Nephron progenitor cell (in vitro differentiated cells): ENCODE measurements around the gene WASF2.
A peak's percentile ranks its signal among the peaks of the same experiment; 100 is the strongest.

Source experiments
- DNase-seq: peaks from one replicate; pipeline ENCODE4 v3.0.0; 2021
- H3K27ac Mint-ChIP-seq: 2 replicates; pipeline ENCODE4 v1.8.0; 2021; ENCODE audit warnings: mild to moderate bottlenecking, moderate library complexity, mixed read lengths
- H3K27me3 Mint-ChIP-seq: 2 replicates; pipeline ENCODE4 v1.8.0; 2021; ENCODE audit warnings: mild to moderate bottlenecking, low read depth, mixed read lengths; ENCODE audit not compliant: poor library complexity
- H3K36me3 Mint-ChIP-seq: 2 replicates; pipeline ENCODE4 v1.8.0; 2021; ENCODE audit warnings: low read depth, mixed read lengths
- H3K4me1 Mint-ChIP-seq: 2 replicates; pipeline ENCODE4 v1.8.0; 2021; ENCODE audit warnings: mixed read lengths
- H3K4me3 Mint-ChIP-seq: 2 replicates; pipeline ENCODE4 v1.8.0; 2021; ENCODE audit warnings: mild to moderate bottlenecking, moderate library complexity, mixed read lengths
- H3K9me3 Mint-ChIP-seq: 2 replicates; pipeline ENCODE4 v1.8.0; 2021; ENCODE audit warnings: mild to moderate bottlenecking, moderate library complexity, mixed read lengths
- TF ChIP-seq, protein P1 (sequence below): fragments of 200-600 bp; sonication (generic); IDR thresholded peaks from 2 replicates; pipeline ENCODE4 v1.5.0; 2021; ENCODE audit warnings: antibody characterized with exemption

WASF2 gene

DNA sequence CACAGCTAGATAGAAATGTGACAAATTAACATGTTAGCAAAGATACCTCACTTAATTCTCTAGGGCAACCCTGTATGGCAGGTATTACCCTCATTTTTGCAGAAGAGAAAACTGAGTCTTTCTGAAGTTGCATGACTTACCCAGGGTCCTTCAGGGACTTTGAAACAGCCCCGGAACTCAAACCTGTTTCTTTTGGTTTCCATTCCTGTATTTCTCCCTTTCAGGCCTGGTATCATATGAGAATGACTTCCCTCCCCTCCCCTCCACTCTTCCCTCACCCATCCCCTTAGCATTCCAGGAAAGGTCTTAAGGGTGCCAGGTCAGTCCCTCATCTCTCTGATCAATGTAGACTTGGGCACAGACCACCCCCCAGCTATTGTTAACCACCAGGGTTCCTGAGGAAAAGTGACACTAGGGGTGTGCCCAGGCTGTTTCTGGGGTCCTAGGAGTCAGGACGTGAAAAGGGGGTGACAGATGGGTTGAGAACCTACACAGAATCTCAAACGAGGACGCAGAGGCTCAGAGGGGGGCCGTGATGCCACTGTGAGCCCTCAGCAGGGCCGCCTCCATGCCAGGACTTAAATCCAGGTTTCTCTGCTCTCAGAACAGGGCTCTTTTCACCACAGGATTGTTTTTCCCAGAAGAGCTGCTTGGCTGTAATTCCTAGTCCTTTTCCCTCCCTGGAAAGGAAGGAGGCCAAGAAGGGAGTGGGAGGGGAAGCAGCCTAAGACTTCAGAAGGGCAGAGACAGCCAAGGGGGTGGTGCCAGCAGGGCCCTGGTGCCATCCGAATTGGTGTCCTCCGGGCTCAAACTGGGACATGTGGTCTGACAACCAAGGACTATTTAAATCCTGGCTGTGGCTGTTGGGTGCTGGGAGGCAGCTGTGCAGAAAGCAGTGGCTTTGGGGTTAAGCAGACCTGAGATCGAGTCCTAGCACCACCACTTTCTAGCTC lies 2.1 kb upstream of the WASF2 start:
- no peaks in the 10 kb centered on the region for H3K36me3 Mint-ChIP-seq
- H3K9me3 Mint-ChIP-seq = no peaks in the 10 kb centered on the region
- H3K27me3 Mint-ChIP-seq = no peaks in the 10 kb centered on the region
- peaks cover 47% of the 10 kb centered on the region for H3K4me1 Mint-ChIP-seq
- no peak overlapping the region for H3K4me3 Mint-ChIP-seq
- H3K27ac Mint-ChIP-seq = peak overlapping the region; percentile 96
- TF ChIP-seq, protein P1, sequence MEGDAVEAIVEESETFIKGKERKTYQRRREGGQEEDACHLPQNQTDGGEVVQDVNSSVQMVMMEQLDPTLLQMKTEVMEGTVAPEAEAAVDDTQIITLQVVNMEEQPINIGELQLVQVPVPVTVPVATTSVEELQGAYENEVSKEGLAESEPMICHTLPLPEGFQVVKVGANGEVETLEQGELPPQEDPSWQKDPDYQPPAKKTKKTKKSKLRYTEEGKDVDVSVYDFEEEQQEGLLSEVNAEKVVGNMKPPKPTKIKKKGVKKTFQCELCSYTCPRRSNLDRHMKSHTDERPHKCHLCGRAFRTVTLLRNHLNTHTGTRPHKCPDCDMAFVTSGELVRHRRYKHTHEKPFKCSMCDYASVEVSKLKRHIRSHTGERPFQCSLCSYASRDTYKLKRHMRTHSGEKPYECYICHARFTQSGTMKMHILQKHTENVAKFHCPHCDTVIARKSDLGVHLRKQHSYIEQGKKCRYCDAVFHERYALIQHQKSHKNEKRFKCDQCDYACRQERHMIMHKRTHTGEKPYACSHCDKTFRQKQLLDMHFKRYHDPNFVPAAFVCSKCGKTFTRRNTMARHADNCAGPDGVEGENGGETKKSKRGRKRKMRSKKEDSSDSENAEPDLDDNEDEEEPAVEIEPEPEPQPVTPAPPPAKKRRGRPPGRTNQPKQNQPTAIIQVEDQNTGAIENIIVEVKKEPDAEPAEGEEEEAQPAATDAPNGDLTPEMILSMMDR = no peak
- DNase-seq = no peak

DNA sequence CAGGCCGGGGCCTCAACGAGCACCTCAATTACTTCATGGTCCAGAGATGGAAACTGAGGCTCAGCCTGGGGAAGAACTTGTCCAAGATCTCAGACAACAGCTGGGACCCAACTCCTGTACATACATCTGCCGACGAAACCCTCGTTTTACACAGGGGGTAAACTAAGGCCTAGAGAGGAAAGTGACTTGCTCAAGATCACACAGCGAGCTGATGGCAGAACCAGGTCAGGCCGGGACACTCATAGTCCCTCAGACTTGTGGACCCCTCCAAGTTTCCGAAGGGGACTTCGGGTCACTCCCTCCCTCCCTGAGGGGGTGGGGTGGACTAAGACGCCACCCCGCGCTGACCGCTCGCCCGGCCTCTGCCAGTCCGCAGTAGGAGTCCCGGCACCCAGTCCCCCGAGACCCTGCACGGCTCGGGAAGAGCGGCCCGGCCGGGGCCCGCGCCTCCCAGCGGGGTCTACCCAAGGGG lies 430 bp downstream of the WASF2 start:
- TF ChIP-seq, protein P1 = no peak
- Mint-ChIP-seq H3K9me3 (no peaks in the 10 kb centered on the region), H3K4me3 (peak overlapping the region; percentile 96), H3K27me3 (no peaks in the 10 kb centered on the region), H3K27ac (peak overlapping the region; percentile 60), H3K36me3 (peaks cover 13% of the 10 kb centered on the region), H3K4me1 (peaks cover 39% of the 10 kb centered on the region)
- DNase-seq = no peak

DNA sequence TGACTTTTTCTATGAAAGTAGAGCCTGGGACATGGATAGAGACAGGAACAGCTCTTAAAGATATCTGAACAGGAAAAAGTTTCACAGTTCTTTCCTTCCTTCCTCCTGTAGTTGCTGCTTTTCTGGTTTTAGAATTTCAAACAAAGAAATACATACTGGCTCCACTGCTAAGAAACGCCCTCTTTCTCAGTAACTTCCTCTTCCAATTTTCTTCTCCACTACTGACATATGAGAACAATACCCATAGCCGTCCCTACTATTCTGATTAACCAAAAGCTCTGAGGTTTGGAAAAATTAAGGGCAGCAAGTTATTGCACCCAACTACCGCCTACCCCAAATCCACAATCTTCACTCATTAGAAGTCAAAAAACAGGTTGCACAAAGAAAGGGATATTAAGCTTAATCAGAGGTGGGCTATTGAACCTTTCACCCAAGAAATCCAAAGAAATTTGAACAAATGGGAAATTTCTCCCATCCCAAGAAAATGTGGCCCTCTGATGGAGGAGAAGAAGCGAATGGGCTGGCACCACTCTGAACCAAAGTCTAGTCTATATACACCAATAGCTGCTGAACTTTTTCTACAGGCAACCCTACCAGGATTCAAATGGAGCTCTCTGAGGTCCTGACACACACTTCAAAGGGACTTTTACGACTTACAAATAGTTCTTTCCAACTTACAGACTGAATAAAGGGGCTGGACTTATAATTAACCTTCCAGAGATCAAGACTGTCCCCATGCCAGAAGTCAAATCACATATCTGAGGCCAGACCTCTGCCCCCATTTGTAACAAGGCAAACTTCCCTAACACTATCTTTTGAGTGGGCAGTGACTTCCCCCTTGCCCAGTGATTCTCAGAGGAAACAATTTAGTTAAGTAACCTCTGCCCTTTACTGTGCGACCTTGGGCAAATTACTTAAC lies 1.7 kb downstream of the WASF2 start:
- TF ChIP-seq, protein P1 = no peak
- Mint-ChIP-seq H3K36me3 (peaks cover 19% of the 10 kb centered on the region), H3K27me3 (no peaks in the 10 kb centered on the region), H3K4me1 (peaks cover 47% of the 10 kb centered on the region), H3K4me3 (peak overlapping the region; percentile 96), H3K27ac (peak overlapping the region; percentile 60), H3K9me3 (no peaks in the 10 kb centered on the region)
- no peak for DNase-seq

DNA sequence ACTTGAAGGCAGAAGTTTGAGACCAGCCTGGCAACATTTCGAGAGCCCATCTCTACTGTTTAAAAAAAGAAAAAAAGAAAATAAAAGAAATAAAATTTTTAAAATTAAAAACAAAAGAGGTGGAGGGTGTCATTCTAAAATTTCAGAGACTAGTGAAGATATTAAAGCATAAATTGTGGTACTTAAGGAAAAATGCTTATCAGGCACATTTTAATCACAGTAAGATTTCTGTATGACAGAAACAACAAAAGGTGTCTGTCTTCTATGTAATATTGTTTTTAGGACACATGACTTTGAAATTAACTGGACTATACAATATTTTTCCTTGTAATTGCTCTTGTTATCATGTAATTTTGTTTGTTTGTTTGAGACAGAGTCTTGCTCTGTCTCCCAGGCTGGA lies 4.6 kb downstream of the WASF2 start:
- H3K4me3 Mint-ChIP-seq = no peak overlapping the region
- DNase-seq = no peak
- H3K27ac Mint-ChIP-seq = no peak overlapping the region
- TF ChIP-seq, protein P1 = no peak
- H3K36me3 Mint-ChIP-seq = peaks cover 29% of the 10 kb centered on the region
- H3K9me3 Mint-ChIP-seq = no peaks in the 10 kb centered on the region
- H3K27me3 Mint-ChIP-seq = no peaks in the 10 kb centered on the region
- peaks cover 39% of the 10 kb centered on the region for H3K4me1 Mint-ChIP-seq

DNA sequence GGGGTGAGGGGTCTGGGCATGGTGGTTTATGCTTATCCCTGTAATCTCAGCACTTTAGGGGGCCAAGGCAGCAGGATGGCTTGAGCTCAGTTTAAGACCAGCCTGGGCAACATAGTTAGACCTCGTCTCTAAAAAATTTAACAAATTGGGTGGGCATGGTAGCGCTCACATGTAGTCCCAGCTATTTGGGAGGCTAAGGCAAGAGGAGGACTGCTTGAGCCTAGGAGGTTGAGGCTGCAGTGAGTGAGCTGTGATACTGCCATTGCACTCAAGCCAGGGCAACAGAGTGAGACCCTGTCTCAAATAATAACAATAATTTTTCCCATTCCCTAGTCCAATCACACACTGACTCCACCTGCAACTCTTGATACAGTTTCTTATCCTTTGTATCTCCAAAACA lies 6.3 kb downstream of the WASF2 start:
- Mint-ChIP-seq H3K27ac (peak overlapping the region; percentile 85), H3K4me1 (peaks cover 28% of the 10 kb centered on the region), H3K9me3 (no peaks in the 10 kb centered on the region), H3K36me3 (peaks cover 36% of the 10 kb centered on the region), H3K4me3 (no peak overlapping the region), H3K27me3 (no peaks in the 10 kb centered on the region)
- TF ChIP-seq, protein P1 = no peak
- no peak for DNase-seq
